ENCODE measurements around the gene ST6GALNAC3. TPM values are rescaled to one million over a fixed set of nuclear protein-coding genes. Genes with fewer than 3 reads are reported as not detected.

The ST6GALNAC3 gene
- polyA plus RNA-seq, 1 donor (not counting 4 experiments of a cell fraction or from before 2014, with no cell fraction given): 0.08 TPM

DNA sequence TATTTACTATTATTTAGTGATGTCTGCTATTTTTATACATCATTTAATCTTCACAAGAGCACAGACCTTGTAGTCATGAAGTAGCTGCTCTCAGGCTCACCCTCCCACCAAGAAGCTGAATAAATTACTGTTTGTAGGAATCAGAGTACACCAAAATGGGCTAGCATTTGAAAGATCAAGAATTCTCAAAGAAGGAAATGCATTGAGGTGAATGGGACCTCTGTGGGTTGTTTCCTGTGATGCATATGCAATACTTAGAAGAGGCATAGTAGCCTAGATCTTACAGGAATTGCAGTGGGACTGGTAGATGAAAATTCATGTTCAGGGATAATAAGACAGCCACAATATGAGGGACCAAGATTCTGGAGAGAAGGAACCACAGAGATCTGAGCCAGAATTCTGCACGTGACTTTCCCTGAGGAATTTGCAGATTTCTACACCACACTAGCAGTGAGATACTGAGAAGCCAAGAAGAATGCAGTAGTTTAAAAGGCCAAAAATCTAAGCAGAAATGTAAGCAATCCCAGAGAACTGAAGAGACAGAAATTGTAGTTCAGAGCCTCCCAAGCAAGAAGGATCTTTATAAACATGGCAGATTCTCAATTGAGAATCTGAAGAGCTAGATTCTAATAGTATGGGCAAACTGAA is 307.0 kb downstream of the ST6GALNAC3 start:
- Histone ChIP-seq H3K9ac (ENCODE audit: control insufficient read depth, extremely low read depth, insufficient read depth, low read length) (no peak overlapping the region), H3K4me2 (ENCODE audit: control insufficient read depth, extremely low read depth, insufficient read depth, low read depth, low read length) (no peak overlapping the region), H3K4me3 (ENCODE audit: control insufficient read depth in 2 of 3, extremely low read depth in 1 of 3, insufficient read depth in 2 of 3, low read depth in 1 of 3, low read length in 3 of 3) (no peak overlapping the region), H3K36me3 (ENCODE audit: control insufficient read depth in 2 of 2, extremely low read depth in 1 of 2, insufficient read depth in 2 of 2, low read length in 2 of 2) (no peaks in the 10 kb centered on the region), H3K27me3 (ENCODE audit: control insufficient read depth, extremely low read depth, insufficient read depth, low read length) (no peaks in the 10 kb centered on the region), H2AFZ (ENCODE audit: control insufficient read depth, low read length) (no peak overlapping the region), H3K9me1 (ENCODE audit: control insufficient read depth, extremely low read depth, insufficient read depth, low read length) (no peaks in the 10 kb centered on the region), H3K4me1 (ENCODE audit: control insufficient read depth, extremely low read depth, insufficient read depth, low read length) (no peaks in the 10 kb centered on the region), H4K20me1 (ENCODE audit: control insufficient read depth, extremely low read depth, insufficient read depth, low read length) (no peaks in the 10 kb centered on the region), H3K27ac (ENCODE audit: control insufficient read depth, insufficient read depth, low read length) (no peak overlapping the region), H3K79me2 (ENCODE audit: control insufficient read depth, insufficient read depth, low read length) (no peaks in the 10 kb centered on the region), H3K9me3 (ENCODE audit: control insufficient read depth, low read depth, low read length) (no peaks in the 10 kb centered on the region)
- no peak for FAIRE-seq
- TF ChIP-seq, protein P1, sequence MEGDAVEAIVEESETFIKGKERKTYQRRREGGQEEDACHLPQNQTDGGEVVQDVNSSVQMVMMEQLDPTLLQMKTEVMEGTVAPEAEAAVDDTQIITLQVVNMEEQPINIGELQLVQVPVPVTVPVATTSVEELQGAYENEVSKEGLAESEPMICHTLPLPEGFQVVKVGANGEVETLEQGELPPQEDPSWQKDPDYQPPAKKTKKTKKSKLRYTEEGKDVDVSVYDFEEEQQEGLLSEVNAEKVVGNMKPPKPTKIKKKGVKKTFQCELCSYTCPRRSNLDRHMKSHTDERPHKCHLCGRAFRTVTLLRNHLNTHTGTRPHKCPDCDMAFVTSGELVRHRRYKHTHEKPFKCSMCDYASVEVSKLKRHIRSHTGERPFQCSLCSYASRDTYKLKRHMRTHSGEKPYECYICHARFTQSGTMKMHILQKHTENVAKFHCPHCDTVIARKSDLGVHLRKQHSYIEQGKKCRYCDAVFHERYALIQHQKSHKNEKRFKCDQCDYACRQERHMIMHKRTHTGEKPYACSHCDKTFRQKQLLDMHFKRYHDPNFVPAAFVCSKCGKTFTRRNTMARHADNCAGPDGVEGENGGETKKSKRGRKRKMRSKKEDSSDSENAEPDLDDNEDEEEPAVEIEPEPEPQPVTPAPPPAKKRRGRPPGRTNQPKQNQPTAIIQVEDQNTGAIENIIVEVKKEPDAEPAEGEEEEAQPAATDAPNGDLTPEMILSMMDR (optimal IDR thresholded peaks at IDR 0.05 in 1 of 3, IDR thresholded peaks at IDR 0.05 in 1 of 3, conservative IDR thresholded peaks at IDR 0.05 in 1 of 3; ENCODE audit: extremely low read depth in 1 of 3, insufficient read depth in 2 of 3, low read length in 3 of 3): no peak
- TF ChIP-seq EZH2 (IDR thresholded peaks at IDR 0.05; ENCODE audit: low read length): no peak
- DNase-seq (ENCODE audit: low read depth, low spot score): no peak
- dilution Hi-C loops (cut with MboI; ENCODE audit: extremely low pct_ligation_motif_present, low sequenced_read_pairs): no loop called here

DNA sequence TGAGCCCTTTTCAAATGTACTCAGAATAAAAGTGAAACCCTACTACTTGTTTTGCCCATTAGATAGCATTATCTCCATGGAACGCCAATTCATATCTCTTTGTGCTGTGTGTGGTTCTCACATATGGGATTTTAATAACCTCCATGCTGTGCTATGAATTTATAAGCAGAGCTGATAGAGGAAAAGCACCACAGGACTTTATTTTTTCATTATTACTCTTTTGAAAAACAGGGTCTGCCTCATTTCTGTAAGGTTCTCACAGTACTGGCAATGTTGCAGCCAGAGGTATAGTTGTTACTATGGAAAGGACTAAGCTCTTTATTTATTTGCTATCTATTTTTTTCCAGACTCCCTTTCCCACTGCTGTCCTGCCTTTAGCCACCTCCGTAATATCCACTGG is 313.7 kb downstream of the ST6GALNAC3 start:
- Histone ChIP-seq H3K4me1 (ENCODE audit: control insufficient read depth, extremely low read depth, insufficient read depth, low read length) (no peaks in the 10 kb centered on the region), H3K9me3 (ENCODE audit: control insufficient read depth, low read depth, low read length) (no peaks in the 10 kb centered on the region), H3K36me3 (ENCODE audit: control insufficient read depth in 2 of 2, extremely low read depth in 1 of 2, insufficient read depth in 2 of 2, low read length in 2 of 2) (no peaks in the 10 kb centered on the region), H3K4me3 (ENCODE audit: control insufficient read depth in 2 of 3, extremely low read depth in 1 of 3, insufficient read depth in 2 of 3, low read depth in 1 of 3, low read length in 3 of 3) (no peak overlapping the region), H4K20me1 (ENCODE audit: control insufficient read depth, extremely low read depth, insufficient read depth, low read length) (no peaks in the 10 kb centered on the region), H3K4me2 (ENCODE audit: control insufficient read depth, extremely low read depth, insufficient read depth, low read depth, low read length) (no peak overlapping the region), H2AFZ (ENCODE audit: control insufficient read depth, low read length) (no peak overlapping the region), H3K9ac (ENCODE audit: control insufficient read depth, extremely low read depth, insufficient read depth, low read length) (no peak overlapping the region), H3K9me1 (ENCODE audit: control insufficient read depth, extremely low read depth, insufficient read depth, low read length) (no peaks in the 10 kb centered on the region), H3K27ac (ENCODE audit: control insufficient read depth, insufficient read depth, low read length) (no peak overlapping the region), H3K79me2 (ENCODE audit: control insufficient read depth, insufficient read depth, low read length) (no peaks in the 10 kb centered on the region), H3K27me3 (ENCODE audit: control insufficient read depth, extremely low read depth, insufficient read depth, low read length) (no peaks in the 10 kb centered on the region)
- TF ChIP-seq, protein P1 (optimal IDR thresholded peaks at IDR 0.05 in 1 of 3, IDR thresholded peaks at IDR 0.05 in 1 of 3, conservative IDR thresholded peaks at IDR 0.05 in 1 of 3; ENCODE audit: extremely low read depth in 1 of 3, insufficient read depth in 2 of 3, low read length in 3 of 3): no peak
- TF ChIP-seq EZH2 (IDR thresholded peaks at IDR 0.05; ENCODE audit: low read length): no peak
- no peak for DNase-seq (ENCODE audit: low read depth, low spot score)
- dilution Hi-C loops (cut with MboI; ENCODE audit: extremely low pct_ligation_motif_present, low sequenced_read_pairs): no loop called here
- no peak for FAIRE-seq

Data from keratinocyte (primary cell).